ENCODE measurements around the gene FRMD5.
"Not testable (repeated sequence)": the region's sequence is repeated elsewhere in the genome, so short reads cannot be mapped to it uniquely, and the experiment has no call there.

Gene FRMD5

GRCh38 chr15:43826508-43827341 is 368.3 kb downstream of the FRMD5 start, which contains the start of gene WDR76:
TSS of gene WDR76 (plus strand) at chr15:43827002. CDS start at chr15:43827033, 31 bp downstream.
- DNase-seq: peak; percentile 25 to 51 (median 32)

- DNase-seq: no peak
These were observed 369.0 kb downstream of the FRMD5 start for GRCh38 chr15:43826029-43826507.

GRCh38 chr15:43825305-43825704 is 369.8 kb downstream of the FRMD5 start:
- DNase-seq: not testable (repeated sequence)

- peak; percentile 62 to 79 (median 76) for DNase-seq
These were observed 370.5 kb downstream of the FRMD5 start, which contains the start of gene MFAP1 for GRCh38 chr15:43824302-43825246. TSS of gene MFAP1 (minus strand) at chr15:43824690. CDS start at chr15:43824569, 121 bp downstream.

- no peak for DNase-seq
These were observed 373.6 kb downstream of the FRMD5 start for GRCh38 chr15:43821505-43821904.
